SKM-1 treated with dmso at 0.1 percent for 144 hours (cell line): ENCODE measurements around the gene UBE2R2.
"Not testable (repeated sequence)": the region's sequence is repeated elsewhere in the genome, so short reads cannot be mapped to it uniquely, and the experiment has no call there.

Experiments
- DNase-seq: peaks from one replicate; lab custom pipeline; 2025; ENCODE audit not compliant: unreplicated experiment; lab: John Stamatoyannopoulos, UW

Gene UBE2R2

DNA sequence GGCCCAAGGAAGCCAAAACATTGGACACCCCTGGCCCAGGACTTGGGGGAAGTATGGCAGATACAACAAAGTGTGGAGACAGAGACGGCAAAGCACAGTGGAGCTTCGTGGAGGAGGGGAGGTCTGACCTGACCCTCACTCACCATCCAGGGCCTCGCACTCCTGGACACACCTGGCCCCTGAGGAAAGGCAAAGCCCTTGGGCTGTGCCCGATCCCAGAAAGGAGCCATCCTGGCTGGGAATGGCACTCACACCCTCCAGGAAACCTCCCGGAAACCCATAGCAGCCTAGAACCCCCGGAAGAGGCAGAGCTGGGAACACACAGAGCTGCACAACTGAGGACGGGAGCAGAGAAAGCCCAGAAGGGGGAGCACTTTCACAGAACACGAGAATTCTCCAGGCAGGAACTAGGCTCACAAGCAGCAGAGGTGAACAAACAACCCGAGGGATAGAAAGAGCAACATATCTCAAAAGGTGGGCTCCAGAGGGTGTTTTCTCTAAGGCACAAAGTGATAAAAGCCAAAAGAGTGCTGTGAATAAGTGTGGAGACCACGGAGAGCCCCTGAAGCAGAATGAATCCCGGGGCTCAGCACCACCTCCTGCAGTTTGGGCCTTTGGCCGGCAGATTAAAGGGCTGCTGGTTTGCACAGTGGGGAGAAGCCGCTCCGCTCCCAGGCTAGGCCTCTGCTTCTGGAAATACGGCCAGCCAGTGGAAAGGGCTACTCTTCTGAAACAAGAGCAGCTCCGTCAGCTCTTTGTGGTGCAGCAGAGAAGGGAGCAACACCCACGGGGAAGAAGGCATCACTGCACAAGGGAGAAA, 108.2 kb downstream of the UBE2R2 start:
- DNase-seq = peak; percentile 37

GRCh38 chr9:33926746-33927485, 110.0 kb downstream of the UBE2R2 start:
- DNase-seq = no peak

DNA sequence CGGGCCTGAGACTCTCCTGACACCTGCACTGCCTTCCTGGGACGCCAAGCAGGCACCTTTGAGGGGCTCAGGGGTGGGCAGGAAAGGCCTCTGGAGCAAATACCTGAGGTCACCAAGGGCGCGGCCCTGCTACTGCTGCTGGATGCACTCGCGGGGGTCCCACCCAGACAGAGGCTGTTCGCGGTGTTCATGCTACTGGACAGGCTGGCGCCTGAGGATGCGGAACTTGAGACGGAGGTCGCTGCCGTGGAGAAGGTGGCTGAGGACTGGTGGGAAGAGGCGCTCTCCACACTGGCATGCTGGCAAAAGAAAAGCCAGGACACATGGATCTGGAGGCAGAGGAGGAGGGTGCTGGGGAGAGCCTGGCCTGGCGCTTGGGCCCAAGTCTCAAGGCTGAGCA, 110.7 kb downstream of the UBE2R2 start:
- DNase-seq = no peak

GRCh38 chr9:33931326-33931725, 114.4 kb downstream of the UBE2R2 start:
- DNase-seq = no peak

GRCh38 chr9:33932078-33932807, 115.3 kb downstream of the UBE2R2 start:
- DNase-seq = no peak

- no peak for DNase-seq
These were observed 117.4 kb downstream of the UBE2R2 start for GRCh38 chr9:33934188-33934878.

- DNase-seq = no peak
These were observed 123.2 kb downstream of the UBE2R2 start for GRCh38 chr9:33939924-33940874.

DNA sequence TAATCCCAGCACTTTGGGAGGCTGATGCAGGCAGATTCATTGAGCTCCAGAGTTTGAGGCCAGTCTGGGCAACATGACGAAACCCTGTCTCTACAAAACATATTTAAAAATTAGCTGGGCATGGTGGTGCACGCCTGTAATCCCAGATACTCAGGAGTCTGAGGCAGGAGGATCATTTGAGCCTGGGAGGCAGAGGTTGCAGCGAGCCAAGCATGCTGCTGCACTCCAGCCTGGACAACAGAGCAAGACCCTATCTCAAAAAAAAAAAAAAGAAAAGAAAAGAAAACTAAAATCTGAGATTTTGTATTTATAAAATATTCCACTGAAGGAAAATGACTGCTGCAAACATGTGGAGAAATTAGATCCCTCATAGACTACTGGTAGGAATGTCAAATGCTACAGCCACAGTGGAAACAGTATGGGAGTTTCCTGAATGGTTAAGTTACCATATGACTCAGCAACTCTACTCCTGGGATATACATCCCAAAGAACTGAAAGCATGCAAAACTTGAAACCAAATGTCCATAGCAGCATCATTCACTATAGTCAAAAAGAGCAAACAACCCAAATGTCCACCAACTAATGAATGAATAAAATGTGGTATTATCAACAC, 125.6 kb downstream of the UBE2R2 start:
- DNase-seq = no peak

DNA sequence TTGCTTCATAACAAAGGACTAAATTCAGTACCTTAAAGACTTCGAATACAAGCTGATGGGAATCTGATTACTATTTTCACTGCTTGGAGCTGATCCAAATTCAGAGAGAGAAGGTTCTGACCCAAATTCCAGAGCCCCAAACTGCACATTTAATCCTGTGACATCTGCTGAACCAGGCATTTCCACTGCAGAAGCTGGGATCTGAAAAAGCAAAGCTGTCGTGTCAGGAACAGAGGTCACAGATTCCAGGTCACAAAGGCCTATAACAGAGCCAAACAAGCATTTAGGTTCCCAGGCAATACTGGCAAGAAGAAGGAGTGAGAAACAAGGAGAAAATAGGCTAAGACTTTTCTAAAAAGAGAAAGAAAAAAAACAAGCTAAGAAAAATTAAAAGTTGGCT, 126.4 kb downstream of the UBE2R2 start:
- no peak for DNase-seq

- DNase-seq = no peak
These were observed 130.0 kb downstream of the UBE2R2 start for GRCh38 chr9:33946779-33947535.

DNA sequence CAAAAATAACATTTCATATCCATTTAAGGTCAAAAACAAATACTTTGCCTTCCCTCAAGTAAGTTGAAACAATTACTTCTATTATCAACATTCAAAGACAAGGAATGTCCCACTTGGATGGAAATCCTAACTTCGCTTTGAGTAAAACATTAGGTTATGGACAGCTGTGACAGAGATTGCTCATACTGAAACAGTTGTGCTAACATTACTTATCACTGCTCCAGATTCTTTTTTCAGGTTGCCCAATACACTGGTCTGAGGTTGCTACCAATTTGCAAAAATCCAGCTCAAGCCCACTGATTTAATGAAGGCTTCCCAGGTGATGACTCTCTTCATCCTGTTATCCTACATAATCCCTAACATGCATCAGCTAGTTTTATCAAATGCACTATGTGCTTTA, 133.4 kb downstream of the UBE2R2 start:
- no peak for DNase-seq

DNA sequence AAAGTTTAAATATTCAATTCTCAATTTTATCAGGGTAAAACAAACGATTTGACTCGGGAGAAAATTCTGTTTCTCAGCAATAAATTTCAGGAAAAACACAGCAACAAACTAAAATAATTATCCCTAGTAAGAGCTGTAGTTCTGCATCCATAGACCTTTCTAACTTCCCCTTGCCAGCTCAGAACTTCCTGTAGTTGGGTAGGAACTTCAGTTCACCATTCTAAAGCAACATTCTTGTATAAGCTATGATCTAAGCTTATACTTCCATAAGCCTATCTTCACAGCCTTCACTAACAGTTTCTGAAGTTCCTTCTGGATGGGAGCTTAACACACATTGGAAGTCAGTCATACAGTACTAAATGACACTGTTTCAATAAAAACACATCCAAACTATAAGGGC, 135.1 kb downstream of the UBE2R2 start:
- DNase-seq = peak; percentile 52

GRCh38 chr9:33956544-33956943, 139.6 kb downstream of the UBE2R2 start:
- no peak for DNase-seq

- no peak for DNase-seq
These were observed 142.8 kb downstream of the UBE2R2 start for GRCh38 chr9:33959725-33960124.

GRCh38 chr9:33962468-33962867, 145.5 kb downstream of the UBE2R2 start:
- DNase-seq = not testable (repeated sequence)

GRCh38 chr9:33964086-33964768, 147.3 kb downstream of the UBE2R2 start:
- DNase-seq = no peak
